ENCODE data around the gene TEX36. TPM values are rescaled to one million over a fixed set of nuclear protein-coding genes. Genes with fewer than 3 reads are reported as not detected.

The TEX36 gene
- total and polyA plus RNA-seq, 2 of the 13 experiments (the other 11 are each of a cell fraction or from before 2014, with no cell fraction given), result not detected

GRCh38 chr10:125687507-125688185 is 4.7 kb upstream of the TEX36 start (continued):
- TF ChIP-seq BHLHE40 (IDR thresholded peaks at IDR 0.05; ENCODE audit: low read length) (no peak), CEBPG (CRISPR knock-in tag; IDR thresholded peaks at IDR 0.05) (no peak), MAX (IDR thresholded peaks at IDR 0.05) (no peak)

DNA sequence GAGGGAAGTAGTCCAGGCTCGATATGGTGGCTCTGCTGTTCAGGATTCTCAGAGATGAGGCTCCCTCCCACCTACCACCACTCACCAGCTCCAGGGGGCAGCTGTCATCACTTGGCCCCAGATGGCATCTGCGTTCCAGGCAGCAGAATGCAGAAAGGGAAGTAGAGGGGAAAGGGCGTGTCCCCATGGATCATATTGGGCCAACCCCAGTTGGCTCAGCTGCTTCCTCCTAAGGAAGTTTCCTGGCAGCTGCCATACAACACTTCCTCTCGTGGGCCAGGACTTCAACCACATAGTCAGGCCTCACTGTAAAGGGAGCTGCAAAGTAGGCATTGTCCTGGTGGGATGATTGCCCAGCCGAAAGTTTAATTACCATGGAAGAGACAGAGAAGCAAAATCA is 1.6 kb upstream of the TEX36 start:
- H3K27ac ChIP-seq (ENCODE audit: extremely low read length, insufficient read depth, low read length), result no peak overlapping the region
- POLR2A ChIA-PET, result no interaction called here
- H3K79me2 ChIP-seq (ENCODE audit: insufficient read depth, low read length), result no peaks in the 10 kb centered on the region
- no peak overlapping the region for H3K4me3 ChIP-seq (replicated peaks in 1 of 3; ENCODE audit: insufficient read depth in 1 of 3, low read depth in 2 of 3, low read length in 3 of 3)
- CTCF ChIA-PET (ENCODE audit: low intra/inter-chr PET ratio, low total read pairs), result no interaction called here
- H3K9ac ChIP-seq (ENCODE audit: insufficient read depth, low read depth, low read length), result no peak overlapping the region
- ATAC-seq (no peak), DNase-seq (ENCODE audit: low spot score) (no peak), FAIRE-seq (no peak)
- no peaks in the 10 kb centered on the region for H3K36me3 ChIP-seq (replicated peaks in 1 of 2; ENCODE audit: control insufficient read depth in 1 of 2, insufficient read depth in 2 of 2, low read length in 2 of 2)
- 13% methylated on average over 3 of the region's 5 CpGs for WGBS (ENCODE audit: low lambda C conversion rate)
- no TSS peak for BruUV-seq (replicated peaks)
- H4K20me1 ChIP-seq (ENCODE audit: insufficient read depth, low read length), result no peaks in the 10 kb centered on the region
- peaks cover 1 to 48% of the 10 kb centered on the region in 2 experiments; a peak in 3 of 5 replicates for H3K27me3 ChIP-seq (ENCODE audit: control insufficient read depth in 1 of 2, insufficient read depth in 2 of 2, low read length in 2 of 2)
- no peak overlapping the region for H3K4me2 ChIP-seq (ENCODE audit: low read depth, low read length)
- in situ Hi-C loops (cut with HindIII; ENCODE audit: extremely low pct_ligation_motif_present, low pct_unique_long_range_greater_than_20kb), result no loop called here
- no peaks in the 10 kb centered on the region for H3K9me3 ChIP-seq (ENCODE audit: low read length)
- H2AFZ ChIP-seq (ENCODE audit: low read length), result no peak overlapping the region
- H3K4me1 ChIP-seq (ENCODE audit: insufficient read depth, low read length), result no peaks in the 10 kb centered on the region
- no peak for TF ChIP-seq ZNF784 (CRISPR knock-in tag; IDR thresholded peaks at IDR 0.05; ENCODE audit: borderline replicate concordance)
- TF ChIP-seq KMT2A (CRISPR knock-in tag; IDR thresholded peaks at IDR 0.05), result no peak
- no peak for TF ChIP-seq SRSF9 (IDR thresholded peaks at IDR 0.05; ENCODE audit: borderline replicate concordance, insufficient read depth, low read depth, low read length, poor library complexity, severe bottlenecking)
- TF ChIP-seq ZNF678 (CRISPR knock-in tag; IDR thresholded peaks at IDR 0.05), result no peak
- intact Hi-C loops (cut with micrococcal nuclease; ENCODE audit: unreplicated experiment), result no loop called here

Data from HepG2 (cell line).